GM10847 (cell line): ENCODE results near the gene HELLS.

ENCODE experiments used
- POLR2A ChIP-seq: IDR thresholded peaks from 2 replicates; pipeline ENCODE4 v1.6.1; 2011; ENCODE audit not compliant: insufficient read length; ENCODE audit errors: extremely low read depth

HELLS gene

DNA sequence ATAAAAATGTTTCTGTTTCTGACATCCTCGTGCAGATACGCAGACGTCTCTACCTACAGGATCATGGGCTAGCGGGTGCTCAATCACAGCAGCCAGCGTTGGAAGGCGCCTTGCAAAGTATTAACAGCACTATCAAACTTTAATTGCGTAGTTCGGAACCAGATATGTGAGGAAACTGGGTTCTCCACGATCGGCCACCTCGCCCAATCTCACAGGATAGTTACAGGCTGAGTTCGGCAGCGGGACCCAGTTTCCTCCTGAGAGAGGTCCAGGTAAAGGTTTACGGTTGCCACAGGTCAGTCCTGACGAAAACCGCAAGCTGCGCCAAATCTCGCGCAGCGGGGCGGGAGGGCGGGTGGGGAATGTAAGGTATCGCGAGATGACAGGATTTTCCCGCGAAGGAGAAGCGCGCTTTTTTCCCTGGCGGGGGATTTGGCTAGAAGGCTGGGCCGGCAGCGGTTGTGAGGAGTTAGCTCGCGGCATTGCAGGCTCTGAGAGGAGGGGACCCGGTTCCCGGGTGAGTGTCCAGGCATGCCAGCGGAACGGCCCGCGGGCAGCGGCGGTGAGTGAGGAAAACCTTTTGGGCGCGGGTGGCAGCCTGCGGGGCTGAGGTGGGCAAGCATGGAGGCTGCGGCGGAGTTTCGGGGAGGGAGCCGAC, at the start of gene HELLS:
HELLS (plus strand) TSS at position 398 of the 658 bp plus-strand sequence; CDS start at position 532, 134 bp downstream.
- TF ChIP-seq POLR2A: peak; percentile 59

DNA sequence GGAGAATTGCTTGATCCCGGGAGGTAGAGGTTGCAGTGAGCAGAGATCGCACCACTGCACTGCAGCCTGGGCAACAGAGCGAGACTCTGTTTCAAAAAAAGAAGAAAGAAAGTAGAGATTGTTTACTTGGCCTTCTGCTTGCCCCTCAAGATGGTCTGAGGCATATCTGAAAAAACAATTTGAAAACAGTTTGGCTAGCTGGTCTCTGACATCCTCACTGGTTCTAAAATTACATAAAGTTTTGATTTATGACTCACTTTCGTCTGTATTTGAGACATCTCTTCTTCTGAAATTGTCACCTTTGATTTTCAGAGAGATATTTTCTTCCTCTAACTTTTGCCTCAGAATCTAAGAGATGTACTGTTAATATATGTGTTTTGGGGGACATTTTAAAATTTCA, 49.6 kb upstream of the HELLS start:
- TF ChIP-seq POLR2A: no peak

DNA sequence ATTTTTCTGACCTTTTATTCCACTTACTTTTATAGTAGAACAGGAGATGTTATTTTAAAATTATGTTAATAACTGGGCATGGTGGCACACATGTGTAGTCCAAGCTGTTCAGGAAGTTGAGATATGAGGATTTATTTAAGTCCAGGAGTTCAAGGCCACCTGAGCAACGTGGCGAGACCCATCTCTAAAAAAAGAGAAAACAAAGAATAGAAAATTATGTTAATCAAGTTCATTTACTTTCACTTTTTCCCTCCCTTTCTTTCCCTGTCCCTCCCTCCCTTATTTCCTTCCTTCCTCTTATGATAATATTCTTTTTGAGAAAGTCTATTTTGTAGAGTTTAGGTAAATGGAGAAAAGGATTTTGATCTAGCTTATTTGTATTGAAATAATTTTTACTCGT, 48.9 kb upstream of the HELLS start:
- no peak for TF ChIP-seq POLR2A

DNA sequence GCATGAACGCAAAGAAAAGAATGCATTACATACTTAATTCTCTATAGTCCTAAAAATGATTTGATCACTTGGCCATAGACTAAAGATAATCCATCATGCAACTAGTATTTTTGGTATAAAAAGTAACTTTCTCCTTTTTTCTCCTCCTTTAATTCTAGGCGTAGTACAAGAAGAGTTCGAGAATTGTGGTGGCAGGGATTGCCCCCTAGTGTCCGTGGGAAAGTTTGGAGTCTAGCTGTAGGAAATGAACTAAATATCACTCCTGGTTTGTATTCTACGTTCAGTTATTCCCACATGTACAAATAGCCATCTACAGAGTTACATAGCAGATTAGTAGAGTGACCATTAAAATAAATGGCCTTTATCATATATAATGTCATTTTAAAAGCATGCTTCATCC, 45.5 kb upstream of the HELLS start:
- no peak for TF ChIP-seq POLR2A

DNA sequence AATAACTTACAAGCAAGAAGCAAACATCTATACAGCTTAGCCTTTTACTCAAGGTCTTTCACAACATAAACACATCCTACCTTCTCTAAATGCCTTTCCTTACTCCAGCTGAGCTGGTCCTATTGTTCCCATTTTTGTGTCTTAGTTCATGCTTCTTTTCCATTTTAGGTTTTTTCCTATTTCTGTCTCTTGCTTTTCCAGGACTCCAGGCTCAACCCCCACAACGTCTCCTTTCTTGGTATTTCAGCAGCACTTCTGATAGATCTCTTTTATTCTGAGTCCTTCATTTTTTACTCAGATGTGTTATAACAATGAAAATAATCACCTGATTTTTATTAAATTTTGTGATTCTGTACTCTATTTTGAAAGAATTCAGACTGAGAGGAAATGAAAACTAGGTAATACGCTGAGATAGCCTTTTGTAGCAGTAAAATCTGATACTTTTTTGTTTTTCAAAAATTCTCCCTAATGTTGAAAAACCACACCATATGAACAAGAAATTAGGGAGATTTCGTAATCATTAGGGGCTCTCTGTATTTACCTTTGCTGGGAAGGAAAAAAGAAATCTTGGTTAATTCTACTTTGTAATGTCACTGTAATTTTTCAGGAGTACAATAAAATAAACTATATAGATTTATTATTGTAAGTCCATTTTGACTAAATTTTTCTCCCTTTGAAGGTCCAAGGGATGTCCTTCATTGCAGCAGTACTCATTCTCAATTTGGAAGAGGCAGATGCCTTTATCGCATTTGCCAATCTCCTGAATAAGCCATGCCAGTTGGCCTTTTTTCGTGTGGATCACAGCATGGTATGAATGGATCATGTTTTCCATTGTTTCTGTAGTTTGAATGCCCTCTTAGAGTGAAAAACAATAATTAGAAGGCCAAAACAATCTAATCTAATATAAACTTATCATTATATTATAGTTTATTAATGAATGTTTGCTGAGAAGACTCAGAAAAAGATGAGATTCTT, 24.0 kb upstream of the HELLS start:
- TF ChIP-seq POLR2A: no peak

DNA sequence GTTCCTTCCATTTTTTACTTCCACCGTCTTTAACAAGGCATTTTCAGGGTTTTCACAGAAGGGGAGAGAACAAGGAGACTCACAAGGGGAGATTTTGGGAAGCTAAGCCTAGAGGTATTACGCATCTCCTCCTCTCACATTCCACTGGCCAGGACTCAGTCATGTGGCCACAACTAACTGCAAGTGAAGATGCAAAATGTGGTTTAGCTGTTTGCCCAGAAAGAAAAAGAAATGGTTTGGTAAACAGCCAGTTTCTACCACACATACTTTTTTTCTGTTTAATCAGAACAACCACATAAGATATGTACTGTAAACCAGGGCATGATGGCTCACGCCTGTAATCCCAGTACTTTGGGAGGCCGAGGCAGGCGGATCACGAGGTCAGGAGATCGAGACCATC, 21.4 kb upstream of the HELLS start:
- TF ChIP-seq POLR2A: no peak

DNA sequence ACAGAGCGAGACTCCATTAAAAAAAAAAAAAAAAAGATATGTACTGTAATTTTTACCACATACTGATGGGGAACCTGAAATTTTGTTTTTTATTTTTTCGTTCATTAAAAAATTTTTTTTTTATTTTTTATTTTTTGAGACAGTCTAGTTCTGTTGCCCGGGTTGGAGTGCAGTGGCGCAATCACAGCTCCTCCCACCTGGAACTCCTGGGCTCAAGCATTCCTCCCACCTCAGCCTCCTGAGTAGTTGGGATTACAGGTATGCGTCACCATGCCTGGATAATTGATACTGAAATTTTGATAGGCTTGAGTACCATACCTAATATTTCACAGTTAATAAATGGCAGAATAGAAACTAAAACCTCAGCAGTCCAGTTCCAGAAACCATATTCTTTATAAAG, 20.9 kb upstream of the HELLS start:
- no peak for TF ChIP-seq POLR2A

DNA sequence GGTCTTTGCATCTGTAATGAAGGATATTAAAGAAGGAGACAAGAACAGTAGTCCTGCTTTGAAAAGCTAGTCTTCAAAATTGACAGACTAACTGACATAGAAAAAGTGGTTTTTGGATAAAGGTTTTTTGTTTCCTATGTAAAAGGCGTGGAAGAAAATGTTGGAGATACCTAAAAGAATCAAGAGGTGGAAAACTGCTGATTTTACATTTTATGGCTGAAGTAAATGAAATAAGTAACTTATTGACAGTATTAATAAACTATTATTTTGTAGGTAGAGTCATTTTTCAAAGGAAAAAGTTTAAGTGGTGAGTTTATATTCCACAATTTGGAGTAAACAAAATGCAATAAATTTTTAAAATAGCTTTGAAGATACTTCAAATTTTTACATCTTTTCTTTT, 12.6 kb upstream of the HELLS start:
- TF ChIP-seq POLR2A: no peak

DNA sequence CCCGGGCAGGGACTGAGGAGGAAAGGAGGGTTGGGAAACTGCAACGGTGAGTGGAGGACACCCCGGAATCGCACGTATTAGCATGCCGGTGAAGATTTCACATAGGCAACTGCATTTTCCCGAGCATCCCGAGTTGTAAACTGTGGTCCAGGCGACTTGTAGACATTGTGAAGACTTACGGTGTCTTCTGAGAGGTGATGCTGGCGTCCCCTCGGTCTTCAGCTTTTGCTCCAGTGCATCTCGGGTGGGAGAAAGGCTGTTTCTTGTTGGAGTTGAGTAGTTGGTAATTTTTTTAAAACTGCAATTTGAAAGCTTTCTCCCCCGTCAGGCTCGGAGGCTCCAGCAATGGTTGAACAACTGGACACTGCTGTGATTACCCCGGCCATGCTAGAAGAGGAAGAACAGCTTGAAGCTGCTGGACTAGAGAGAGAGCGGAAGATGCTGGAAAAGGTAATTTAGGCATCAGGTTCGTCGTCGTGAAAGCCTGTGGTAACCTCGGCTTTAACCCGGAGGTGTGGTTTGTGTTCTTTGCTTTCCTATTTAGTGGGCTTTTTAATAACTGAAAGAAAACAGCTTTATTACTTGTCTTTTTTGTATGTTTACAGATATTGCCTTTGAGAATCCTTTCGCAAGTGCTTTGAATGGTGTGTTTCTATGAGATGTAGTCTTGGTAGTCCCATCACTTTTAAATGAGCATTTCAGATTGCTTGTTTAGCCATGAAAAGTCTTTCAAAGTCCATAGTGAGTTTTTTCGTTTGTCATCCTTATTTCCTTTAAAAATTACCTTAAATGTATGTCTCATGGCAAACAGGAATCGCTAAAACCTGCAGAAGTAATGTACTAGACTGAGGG, 687 bp downstream of the HELLS start:
- TF ChIP-seq POLR2A: no peak

DNA sequence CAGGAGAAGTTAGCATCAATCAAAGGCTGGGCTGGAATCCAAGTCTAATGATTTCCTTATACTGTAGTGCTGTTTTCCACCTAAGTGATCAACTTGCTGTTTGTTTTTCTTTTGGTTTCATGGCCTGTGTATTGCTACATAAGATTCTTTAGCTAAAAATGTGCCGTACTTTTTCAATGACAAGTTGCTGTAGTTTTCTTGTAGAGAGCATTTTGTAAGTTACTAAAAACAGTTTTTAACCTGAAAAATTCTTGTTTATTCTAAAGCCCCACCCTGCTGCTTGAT, 1.3 kb downstream of the HELLS start:
- TF ChIP-seq POLR2A: no peak

DNA sequence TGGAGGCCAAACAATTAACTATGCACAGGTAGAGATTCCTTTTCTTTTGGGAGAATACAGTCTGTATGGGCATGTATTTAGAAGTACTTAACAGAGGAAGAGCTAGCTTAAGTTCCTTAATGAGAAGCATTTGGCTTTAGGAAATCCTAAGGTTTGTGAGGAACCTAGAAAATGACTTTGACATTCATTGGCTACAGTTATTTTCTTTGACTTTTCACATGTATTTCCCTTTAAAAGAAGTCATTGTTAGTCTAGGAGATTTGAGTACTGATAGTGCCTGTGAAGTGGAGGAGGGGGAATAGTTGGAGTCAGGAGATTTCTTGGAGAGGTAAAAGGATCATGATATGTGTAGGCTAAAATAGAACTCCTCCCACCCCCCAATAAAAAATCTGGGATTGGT, 3.6 kb downstream of the HELLS start:
- TF ChIP-seq POLR2A: no peak

DNA sequence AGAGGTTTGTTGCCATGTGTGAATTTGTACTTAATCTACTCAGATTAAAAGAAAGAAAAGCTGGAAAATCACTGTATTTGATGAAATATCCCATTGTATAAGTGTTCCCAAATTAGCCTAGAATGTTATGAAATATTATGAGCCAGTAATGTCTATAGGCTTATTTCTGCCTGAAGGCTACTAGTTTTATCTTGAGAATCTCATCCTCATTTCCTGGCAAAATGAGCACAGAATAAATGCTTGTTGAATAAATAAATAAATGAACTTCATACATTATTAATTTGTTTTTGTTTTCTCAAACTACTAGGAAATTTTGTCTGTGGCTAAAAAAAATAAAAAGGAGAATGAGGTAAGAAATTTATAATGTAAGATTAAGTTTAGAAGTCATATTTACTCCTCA, 25.5 kb downstream of the HELLS start:
- no peak for TF ChIP-seq POLR2A

DNA sequence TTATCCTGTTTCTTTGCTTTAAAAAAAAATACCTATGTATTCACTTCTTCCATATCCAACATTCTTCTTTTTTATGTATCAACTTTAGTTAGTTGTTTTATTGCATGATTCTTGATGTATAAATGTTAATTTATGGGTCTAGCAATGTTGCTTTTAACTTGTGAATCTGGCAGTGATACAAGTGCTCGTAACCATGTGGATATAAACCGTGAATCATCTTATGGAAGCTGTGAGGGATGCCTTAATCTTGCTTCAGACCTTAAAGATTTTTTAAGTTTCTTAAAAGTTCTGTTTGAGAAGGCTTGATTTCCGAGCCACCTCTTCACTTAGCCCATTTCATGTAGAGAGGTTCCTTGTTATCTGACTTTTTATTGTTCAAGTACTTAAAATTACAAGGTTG, 25.9 kb downstream of the HELLS start:
- no peak for TF ChIP-seq POLR2A

DNA sequence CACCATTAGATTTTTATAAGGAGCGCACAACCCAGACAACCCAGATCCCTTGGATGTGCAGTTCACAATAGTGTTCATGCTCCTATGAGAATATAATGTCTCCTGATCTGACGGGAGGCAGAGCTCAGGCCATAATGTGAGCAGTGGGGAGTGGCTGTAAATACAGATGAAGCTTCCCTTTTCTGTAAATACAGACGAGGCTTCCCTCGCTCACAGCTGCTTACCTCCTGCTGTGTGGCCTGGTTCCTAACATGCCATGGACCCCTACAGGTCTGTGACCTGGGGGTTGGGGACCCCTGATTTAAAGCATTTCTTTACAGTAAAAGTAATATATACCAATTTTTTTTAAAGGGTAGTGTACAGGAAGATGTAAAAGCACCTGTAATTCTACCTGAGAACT, 33.2 kb downstream of the HELLS start:
- TF ChIP-seq POLR2A: no peak

DNA sequence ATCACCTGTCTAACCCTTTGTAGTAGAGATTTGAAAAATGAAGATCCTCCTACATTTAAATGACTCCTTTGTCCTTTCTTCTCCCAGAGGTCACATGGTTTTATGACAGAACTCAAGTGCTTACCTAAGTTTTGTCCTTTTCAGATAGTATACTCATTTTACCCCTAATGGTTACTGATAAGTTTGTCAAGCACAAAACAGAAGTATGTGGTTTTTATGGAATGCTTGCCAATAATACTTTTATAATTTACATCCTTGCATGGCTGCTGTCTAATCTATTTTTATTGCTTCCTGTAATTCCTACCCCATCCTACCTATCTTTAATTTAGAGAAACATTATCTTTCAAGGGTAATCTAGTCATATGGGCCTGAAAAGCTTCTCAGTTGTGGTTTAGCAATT, 37.5 kb downstream of the HELLS start:
- no peak for TF ChIP-seq POLR2A

DNA sequence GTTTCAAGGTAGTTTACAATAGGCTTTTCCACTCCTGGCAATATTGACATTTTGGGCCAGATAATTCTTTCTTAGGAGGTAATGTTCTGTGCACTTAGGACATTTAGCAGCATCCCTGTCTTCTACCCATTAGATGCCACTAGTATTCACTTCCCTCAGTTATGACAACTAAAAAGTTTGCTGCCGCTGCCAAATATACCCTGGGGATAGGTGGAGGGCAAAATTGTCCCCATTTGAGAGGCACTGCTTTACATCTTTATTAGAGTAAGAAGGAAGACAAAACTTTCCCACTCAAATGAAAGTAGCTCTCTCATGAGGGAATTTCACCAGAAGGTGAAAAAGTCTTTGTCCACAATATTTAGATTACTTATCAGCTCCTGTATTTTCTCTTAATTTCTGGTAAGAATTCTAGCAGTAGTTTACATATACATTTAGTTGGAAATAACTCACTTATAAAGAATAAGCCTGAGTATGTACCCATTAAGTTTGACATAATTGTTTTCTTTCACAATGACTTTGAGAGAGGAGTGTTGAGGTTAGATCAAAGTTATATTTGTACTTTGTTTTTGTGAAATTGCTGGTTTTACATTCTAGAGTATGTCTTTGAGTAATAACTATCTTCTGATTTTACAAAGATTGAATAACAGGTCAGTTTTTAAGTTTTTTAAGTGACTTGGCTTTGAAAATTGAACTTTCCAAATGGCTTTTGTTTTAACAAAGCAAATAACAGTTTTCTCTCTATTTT, 46.0 kb downstream of the HELLS start:
- no peak for TF ChIP-seq POLR2A
